GM18498 (cell line): ENCODE data around the gene TPCN2.

ENCODE experiments used
- ATAC-seq: cut with Tn5 transposase; IDR thresholded peaks from one replicate; pipeline ENCODE4 v1.9.1; 2021; ENCODE audit warnings: mild to moderate bottlenecking, moderate library complexity; ENCODE audit not compliant: unreplicated experiment

TPCN2 gene

DNA sequence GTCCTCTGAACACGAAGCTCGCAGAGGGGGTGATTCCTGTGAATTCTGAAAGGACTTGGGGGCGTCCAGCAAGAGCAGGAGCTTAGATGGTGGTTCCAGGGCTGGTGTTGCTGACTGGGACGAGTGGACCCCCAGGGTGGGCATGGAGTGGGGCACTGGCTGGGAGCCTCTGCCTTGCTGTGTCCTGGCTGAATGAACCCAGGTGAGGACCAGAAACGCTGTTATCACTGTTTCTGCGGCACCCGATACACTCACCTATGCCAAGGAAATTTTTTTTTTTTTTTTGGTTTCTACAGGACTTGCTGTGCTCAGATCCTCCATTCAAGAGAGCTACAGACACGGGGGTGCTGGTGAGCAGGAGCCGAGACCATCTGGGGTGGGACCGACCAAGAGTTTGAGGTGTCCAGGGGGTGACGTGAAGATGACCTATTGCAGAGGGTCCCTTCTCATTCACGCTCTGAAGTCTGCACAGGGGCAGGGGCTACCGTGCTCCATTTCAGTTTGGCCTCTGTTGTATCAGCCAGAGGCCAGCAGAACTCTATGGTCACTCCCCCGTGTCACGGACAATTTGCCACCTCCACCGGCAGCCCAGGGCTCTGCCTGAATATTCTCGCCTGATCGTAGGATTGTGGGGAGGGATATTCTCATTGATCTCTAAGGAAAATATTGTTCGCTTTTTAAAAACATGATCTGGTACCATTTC, 110.6 kb downstream of the TPCN2 start:
- no peak for ATAC-seq

DNA sequence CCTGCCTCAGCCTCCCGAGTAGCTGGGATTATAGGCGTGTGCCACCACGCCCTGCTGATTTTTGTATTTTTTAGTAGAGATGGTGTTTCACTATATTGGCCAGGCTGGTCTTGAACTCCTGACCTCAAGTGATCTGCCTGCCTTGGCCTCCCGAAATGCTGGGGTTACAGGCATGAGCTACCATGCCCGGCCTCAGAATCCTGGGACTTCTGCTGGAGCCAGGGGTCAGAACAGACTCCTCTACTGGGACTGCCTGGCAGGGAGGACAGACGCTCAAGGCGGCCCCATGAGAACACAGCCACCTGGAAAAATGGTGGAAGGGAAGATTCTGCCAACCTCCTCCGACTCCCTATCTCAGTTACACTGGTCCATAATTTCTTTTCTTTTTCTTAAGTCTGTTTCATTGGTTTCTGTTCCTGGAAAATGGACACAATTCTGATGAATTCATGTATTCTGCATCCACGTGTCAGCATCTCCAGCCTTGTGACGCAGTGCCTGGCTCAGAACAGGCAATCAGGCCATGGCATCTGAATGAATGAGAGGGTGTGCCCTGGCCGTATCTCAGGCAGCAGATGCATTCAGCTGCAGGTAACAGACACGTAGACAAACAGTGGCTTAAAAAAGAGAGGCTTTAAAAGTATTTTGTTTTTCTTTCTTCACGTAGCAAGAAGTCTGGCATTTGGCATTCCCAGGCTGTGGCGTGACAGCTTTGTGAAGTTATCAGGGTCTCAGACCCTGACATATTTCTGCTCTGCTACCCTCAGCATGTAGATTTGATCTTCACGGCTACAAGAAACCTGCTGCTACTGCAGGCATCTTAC, 111.8 kb downstream of the TPCN2 start:
- no peak for ATAC-seq

DNA sequence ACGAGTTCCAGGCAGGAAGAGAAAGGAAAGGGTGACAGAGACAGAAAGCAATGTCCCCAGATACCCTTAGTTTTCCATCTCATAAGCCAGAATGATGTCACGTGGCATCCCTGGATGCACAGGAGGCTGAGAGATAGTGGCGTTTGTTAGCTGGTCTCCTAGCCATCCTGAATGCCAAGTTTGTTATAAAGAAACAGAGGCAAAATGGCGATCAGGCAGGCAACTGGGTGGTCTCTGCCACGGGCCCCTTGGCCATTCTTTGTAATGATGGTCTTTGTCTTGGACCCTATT, 112.3 kb downstream of the TPCN2 start:
- ATAC-seq = no peak

DNA sequence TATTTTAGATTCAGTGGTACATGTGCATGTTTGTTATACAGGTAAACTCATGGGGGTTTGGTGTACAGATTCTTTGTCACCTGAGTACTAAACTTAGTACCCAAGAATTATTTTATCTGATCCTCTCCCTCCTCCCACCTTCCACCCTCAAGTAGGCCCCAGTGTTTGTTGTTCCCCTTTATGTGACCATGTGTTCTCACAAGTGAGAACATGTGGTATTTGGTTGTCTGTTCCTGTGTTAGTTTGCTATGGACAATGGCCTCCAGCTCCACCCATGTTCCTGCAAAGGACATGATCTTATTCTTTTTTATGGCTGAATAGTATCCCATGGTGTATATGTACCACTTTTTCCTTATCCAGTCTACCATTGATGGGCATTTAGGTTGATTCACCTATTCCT, 113.8 kb downstream of the TPCN2 start:
- no peak for ATAC-seq

DNA sequence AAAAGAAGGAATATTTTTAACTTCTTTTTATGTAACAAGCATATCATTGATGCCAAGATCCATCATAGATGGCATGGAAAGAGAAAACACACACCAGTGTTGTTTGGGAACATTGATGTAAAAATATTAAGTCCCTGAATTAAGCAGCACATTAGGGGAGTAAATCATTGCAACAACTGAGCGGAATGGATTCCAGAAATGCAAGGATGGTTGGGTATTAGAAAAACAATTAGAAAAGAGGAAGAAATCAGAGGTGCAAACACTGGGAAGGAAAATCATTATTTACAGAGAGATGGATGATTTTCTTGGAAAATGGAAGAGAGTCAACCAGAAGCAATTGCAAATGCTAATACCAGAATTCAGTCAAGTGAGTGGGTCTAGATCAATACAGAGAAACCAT, 115.1 kb downstream of the TPCN2 start:
- no peak for ATAC-seq

DNA sequence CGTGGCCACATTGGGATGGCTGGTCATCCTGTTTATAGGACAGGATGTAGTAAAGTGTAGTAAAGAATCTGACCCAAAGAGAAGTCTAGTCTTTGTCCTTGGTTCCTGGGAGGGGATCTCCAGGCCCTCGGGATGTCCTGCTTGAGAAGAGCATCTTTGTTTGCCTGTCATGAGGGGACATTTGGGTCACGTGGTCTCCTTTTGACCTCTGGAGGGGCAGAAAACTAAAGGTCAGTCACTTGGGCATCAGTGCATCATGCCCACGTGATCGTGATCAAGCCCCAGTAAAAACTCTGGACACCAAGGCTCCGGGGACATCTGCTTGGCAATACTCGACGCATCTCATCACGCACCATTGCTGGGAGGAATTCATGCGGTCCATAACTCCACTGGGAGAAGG, 116.1 kb downstream of the TPCN2 start:
- ATAC-seq = no peak

DNA sequence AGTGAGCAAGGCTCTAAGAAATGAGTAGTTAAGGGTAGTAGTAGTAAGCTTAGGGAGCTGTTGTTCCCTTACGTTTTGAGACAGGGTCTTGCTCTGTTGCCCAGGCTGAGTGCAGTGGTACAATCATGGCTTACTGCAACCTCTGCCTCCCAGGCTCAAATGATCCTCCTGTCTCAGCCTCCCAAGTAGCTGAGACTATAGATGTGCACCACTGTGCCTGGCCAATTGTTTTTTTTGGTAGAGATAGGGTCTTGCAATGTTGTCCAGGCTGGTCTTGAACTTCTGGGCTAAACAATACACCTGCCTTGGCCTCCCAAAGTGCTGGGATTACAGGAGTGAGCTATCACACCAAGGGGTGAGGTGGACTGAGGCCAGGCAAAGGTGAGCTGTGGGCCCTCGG, 117.0 kb downstream of the TPCN2 start:
- no peak for ATAC-seq

DNA sequence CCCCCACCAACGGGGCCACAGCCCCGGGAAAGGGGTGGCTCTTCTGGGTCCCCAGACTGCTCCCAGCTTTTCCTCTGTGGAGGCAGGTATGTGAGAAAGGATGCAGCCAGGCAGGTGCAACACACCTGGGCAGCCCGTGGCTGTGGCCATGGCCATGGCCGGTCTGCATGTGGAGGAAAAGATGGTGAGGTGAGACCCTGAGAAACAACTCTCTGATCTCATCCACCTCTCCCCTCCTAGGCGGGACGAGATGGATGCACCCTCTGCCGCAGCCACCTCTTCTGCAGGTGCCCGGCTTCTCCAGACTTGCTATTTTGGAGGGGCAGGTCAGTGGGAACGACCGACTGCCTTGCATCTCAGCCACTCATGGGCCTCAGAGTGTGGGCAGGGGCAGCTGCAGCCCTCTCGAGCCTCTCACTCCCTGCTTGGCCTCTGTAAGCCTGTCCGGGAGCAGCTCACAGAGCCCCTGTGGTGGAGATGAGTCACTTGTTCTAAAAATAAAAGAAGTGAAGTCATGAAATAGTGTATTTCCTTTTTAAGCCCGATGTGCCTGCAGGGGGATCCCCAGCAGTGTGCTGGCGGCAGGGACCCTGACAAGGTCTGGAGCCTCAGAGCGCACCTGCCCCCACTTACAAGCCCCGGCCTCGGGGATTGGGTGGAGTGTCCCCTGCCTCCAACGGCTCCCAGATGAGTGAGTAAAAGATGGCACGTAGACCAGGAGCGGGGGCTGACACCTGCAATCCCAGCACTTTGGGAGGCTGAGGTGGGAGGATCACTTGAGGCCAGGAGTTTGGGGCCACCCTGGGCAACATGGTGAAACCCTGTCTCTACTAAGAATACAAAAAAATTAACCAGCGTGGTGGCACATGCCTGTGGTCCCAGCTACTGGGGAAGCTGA, 117.7 kb downstream of the TPCN2 start:
- ATAC-seq = peak; percentile 94

DNA sequence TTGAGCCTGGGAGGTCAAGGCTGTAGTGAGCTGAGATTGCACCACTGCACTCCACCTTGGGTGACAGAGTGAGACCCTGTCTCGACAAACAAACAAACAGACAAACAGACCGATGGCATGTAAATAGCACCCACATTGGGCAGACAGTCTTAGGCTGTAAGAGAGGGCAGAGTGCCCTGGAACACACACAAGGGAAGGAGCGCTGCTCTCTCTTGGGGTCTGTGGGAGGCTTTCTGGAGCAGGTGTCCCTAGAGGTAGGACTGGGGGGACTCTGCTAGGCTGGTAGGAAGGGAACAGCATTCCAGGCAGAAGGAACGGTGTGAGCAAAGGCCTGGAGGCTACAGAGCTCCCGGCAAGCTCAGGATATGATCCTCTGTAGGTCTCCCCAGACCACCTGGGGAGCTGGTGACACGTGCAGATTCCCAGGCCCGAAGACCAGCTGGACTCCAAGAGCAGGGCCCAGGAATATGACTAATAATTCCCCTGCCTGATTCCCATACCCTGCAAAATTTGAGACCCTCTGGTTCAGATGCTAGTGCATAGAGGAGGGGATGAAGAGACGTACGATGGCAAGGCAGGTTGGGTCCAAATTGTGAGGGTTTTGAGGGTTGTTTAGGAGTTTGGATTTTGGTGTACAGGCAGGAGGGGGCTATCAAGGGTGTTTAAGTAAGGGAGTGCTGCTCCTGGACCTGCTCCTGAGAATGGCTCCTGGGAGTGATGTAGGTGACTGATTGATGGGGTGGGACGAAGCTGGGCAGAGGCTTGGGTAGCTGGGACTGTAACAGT, 118.6 kb downstream of the TPCN2 start:
- no peak for ATAC-seq

DNA sequence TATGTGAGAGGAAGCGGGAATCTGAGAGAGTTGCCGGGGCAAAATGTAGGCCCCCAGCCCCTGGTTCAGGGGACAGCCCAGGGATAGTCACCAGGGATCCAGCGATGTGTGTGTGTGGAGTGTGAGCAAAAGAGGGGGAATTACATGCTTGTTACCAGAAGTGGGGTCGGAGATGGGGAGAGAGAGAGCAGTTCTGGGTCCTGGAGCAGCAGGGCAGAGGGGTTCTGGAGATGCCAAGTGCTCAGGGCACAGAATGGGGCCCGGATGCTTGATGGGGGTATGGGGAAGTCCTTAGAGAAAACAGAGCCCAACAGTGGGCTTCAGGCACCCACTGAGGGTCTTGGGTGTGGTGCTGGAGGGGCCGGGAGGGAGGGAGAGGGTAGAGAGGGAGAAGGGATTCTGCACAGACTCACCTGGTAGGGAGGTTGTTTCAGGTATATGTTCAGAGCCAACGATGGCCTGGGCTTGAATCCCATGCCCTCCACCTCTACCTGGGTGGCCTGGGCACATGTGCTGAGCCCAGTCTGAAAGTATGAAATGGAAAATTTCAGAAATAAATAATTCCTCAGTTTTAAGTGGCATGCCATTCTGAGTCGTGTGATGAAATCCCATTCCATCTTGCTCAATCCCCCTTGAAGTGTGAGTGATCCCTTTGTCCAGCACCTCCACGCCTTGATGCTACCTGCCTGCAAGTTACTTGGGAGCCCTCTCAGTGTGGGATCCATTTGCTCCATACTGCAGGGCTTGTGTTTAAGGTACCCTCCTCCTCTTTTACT, 119.4 kb downstream of the TPCN2 start:
- ATAC-seq = no peak

DNA sequence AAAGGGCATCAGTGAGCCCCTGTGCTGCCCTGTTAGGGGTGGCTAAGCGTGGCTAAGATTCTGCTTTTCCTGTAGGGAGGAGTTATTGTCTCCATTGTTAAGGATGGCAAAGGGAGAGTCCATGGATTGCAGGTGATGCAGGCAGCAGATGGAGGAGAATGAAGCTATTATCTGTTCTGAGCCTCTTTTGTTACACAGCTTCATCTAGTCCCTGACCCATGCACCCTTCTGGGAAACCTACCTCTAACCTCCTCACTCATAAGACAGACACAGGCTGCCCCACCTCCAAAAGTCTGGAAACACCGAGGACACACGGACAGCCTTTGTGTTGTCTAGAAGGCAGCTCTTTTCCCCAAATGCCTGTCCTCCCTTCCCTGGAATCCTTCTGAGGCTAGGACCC, 120.7 kb downstream of the TPCN2 start:
- ATAC-seq = no peak

DNA sequence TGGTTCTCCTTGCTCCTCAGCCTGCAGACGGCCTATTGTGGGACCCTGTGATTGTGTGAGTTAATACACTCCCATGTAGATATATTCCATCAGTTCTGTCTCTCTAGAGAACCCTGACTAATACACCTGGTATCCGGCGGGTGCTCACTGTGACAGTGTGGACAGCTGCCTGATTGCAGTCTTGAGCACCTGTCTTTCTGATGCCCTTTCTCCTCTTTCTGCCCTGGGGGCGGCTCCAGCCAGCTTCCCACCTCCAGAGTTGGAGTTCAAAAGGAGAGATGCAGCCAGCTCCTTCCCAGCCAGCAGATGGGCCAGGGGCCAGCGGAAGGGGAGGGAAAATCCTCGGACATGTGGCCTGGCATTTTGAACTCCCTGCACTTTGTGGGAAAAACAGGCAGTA, 122.0 kb downstream of the TPCN2 start:
- ATAC-seq = no peak

DNA sequence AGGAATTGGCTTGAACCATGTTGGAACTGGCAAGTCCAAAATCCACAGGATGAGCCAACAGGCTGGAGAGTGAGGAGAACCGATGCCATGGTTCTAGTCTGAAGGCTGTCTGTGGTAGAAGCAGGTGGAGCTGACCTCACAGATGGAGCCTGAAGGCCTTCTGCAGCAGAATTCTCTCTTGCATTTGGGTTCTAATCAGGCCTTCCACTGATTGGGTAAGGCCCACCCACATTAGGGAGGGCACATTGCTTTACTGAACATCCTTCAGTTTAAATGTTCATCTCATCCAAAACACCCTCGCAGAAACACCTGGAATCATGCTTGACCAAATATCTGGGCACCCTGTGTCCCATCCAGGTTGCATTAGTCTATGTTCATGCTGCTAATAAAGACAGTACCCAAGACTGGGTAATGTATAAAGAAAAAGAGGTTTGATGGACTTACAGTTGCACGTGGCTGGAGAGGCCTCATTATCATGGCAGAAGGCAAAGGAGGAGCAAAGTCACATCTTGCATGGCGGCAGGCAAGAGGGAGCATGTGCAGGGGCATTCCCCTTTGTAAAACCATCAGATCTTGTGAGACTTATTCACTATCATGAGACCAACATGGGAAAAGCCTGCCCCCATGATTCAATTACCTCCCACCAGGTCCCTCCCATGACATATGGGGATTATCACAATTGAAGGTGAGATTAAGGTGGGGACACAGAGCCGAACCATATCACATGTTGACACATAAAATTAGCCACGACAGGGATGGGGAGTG, 122.9 kb downstream of the TPCN2 start:
- no peak for ATAC-seq

DNA sequence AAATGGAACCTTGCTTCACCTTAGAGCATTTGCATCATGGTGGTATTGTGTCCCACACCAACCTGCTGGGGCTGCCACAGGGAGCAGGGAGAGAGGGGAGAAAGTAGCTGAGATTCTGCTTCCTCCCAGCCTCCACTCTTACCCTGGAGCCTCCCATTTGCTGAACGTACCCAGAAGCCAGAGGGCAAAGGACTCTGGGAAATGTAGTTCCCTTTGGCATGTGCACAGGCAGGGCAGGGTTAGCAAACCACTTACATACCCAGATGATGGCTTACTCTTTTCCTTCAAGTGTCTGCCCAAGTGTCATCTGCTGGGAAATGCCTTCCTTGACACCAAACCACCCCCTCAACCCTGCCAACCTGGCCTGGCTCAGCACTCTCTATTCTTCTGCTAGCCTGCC, 123.9 kb downstream of the TPCN2 start:
- no peak for ATAC-seq

DNA sequence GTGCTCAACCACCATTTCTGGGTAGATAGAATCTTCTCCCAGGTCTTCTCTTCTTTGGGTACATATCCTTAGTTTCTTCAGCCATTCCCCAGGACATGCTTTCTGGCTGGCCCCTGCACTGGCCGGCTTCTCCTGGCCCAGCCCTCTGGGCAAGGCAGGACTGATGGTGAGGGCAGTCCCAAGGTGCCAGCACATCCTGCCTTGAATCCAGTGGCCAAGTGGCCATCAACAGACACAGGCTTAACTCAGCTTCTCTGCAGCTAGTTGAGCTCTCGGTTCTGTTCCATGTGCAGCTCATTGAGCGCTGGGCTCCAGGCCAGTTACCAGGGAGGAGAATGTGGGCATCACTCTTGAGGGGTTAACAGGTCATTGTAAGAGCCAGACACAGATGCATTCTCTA, 124.6 kb downstream of the TPCN2 start:
- ATAC-seq = no peak

DNA sequence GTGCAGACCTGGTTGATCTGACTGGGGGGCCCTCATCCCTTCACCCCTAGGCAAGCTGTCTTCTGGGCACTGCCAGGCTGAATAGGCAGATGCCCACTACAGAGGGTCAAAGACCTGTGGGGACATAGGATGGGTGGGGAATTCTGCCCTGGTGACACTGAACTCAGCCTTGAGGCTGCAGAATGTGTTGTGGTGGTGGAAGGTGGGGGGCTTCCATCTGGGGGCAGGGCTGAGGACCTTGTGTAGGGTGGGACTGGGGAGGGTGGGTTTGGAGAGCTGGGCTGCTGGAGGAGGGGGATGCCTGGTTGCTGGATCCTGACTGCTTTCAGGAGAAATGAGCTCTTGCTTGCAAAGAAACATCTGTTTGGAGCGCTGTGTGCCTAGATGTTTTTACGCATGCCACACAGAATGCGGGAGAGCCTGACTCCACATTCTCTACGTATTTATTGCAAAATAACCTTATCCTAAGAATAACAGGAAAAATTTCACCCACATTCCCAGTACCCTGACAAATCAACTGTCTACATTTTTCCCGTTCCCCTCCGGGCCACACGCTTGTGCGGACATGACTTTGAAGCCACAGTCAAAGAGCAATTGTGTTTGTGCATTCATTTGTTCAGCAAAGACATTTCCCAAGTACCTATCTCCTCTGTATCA, 125.3 kb downstream of the TPCN2 start:
- ATAC-seq = no peak

DNA sequence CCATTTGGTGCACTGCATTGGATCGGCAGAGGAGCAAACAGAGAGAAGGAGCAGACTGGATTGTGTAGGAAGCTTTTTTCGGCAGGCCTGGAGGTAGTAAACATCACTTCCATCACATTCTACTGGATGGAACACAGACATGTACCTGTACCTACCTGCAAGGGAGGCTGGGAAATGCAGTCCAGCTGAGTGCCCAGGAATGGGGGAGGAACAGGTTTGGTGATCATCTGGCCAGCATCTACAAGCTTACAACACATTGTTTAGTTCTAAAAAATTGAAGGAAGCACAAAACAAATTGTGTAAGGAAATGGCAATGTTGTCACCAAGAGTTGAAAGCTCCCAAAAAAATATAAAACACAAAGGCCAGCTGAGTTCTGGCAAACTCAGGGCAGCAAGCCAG, 126.1 kb downstream of the TPCN2 start:
- no peak for ATAC-seq

DNA sequence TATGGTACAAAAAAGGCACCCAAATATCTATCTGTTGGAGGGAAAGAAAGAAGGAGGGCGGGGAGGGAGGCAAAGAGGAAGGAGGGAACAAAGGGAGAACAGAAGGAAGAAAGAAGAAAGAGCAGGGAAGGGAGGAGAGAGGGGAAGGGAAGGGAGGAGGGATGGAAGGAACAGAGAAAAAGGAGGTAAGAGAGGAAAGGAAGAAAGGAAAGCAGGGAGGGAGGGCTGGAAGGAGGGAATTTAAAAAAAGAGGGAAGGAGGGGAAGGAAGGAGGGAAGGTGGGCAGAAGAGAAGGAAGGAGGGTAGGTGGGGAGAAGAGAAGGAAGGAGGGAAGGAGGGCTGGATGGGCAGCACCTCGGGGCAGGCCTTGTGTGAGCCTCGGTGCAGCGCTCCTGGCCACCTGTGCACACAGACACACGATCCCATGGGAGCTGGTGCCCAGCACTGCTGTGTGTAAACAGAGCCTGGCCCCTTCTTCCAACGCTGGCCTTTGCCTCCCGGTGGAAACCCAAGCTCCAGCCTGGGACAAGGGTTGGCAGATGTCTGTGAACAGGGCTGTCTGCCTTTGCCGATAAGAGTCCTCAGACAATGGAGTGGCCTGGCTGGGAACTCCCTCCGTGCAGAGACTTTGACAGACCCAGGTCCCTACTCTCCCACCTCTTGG, 130.2 kb downstream of the TPCN2 start:
- ATAC-seq = no peak
